Measurements from ENCODE around the gene GLIS1.

GLIS1 gene

GRCh38 chr1:53470155-53470554, 268.8 kb downstream of the GLIS1 start:
- TF ChIP-seq EZH2phosphoT487 (IDR thresholded peaks at IDR 0.05; ENCODE audit: low read length) (no peak), EZH2 (optimal IDR thresholded peaks at IDR 0.05; ENCODE audit: low read depth, low read length) (no peak)
- TF ChIP-seq, protein P1, sequence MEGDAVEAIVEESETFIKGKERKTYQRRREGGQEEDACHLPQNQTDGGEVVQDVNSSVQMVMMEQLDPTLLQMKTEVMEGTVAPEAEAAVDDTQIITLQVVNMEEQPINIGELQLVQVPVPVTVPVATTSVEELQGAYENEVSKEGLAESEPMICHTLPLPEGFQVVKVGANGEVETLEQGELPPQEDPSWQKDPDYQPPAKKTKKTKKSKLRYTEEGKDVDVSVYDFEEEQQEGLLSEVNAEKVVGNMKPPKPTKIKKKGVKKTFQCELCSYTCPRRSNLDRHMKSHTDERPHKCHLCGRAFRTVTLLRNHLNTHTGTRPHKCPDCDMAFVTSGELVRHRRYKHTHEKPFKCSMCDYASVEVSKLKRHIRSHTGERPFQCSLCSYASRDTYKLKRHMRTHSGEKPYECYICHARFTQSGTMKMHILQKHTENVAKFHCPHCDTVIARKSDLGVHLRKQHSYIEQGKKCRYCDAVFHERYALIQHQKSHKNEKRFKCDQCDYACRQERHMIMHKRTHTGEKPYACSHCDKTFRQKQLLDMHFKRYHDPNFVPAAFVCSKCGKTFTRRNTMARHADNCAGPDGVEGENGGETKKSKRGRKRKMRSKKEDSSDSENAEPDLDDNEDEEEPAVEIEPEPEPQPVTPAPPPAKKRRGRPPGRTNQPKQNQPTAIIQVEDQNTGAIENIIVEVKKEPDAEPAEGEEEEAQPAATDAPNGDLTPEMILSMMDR (IDR thresholded peaks at IDR 0.05; ENCODE audit: low read length) = no peak
- DNase-seq = no peak
- H4K20me1 ChIP-seq (ENCODE audit: insufficient read depth, low read length) = no peaks in the 10 kb centered on the region
- no peak overlapping the region for H2AFZ ChIP-seq (ENCODE audit: low read length)
- no peak overlapping the region for H3K27ac ChIP-seq (ENCODE audit: low read length)
- H3K4me3 ChIP-seq (ENCODE audit: low read length) = no peak overlapping the region
- no peak overlapping the region for H3K9ac ChIP-seq (ENCODE audit: low read length)
- no peak overlapping the region for H3K4me2 ChIP-seq (ENCODE audit: low read depth, low read length)
- no peaks in the 10 kb centered on the region for H3K4me1 ChIP-seq (ENCODE audit: low read length)
- 0 out of 2 replicates have a peak, but pooled peaks cover 2% of the 10 kb centered on the region for H3K27me3 ChIP-seq (replicated peaks; ENCODE audit: insufficient read depth, low read length)
- no peaks in the 10 kb centered on the region for H3K36me3 ChIP-seq (replicated peaks; ENCODE audit: insufficient read depth, low read length)
- H3K9me3 ChIP-seq (replicated peaks; ENCODE audit: insufficient read depth, low read length) = no peaks in the 10 kb centered on the region
- no peaks in the 10 kb centered on the region for H3F3A ChIP-seq (ENCODE audit: insufficient read depth, low read length)
- H3K79me2 ChIP-seq (ENCODE audit: low read length) = no peaks in the 10 kb centered on the region
- H3K9me2 ChIP-seq (replicated peaks; ENCODE audit: insufficient read depth, low read length) = no peaks in the 10 kb centered on the region

- no peaks in the 10 kb centered on the region for H3K36me3 ChIP-seq (replicated peaks; ENCODE audit: insufficient read depth, low read length)
- H3K27me3 ChIP-seq (replicated peaks; ENCODE audit: insufficient read depth, low read length) = no peaks in the 10 kb centered on the region
- DNase-seq = no peak
- H3K27ac ChIP-seq (ENCODE audit: low read length) = no peak overlapping the region
- H3K9ac ChIP-seq (ENCODE audit: low read length) = no peak overlapping the region
- no peak overlapping the region for H2AFZ ChIP-seq (ENCODE audit: low read length)
- no peaks in the 10 kb centered on the region for H3K9me3 ChIP-seq (replicated peaks; ENCODE audit: insufficient read depth, low read length)
- H4K20me1 ChIP-seq (ENCODE audit: insufficient read depth, low read length) = no peaks in the 10 kb centered on the region
- no peaks in the 10 kb centered on the region for H3K79me2 ChIP-seq (ENCODE audit: low read length)
- no peak overlapping the region for H3K4me3 ChIP-seq (ENCODE audit: low read length)
- TF ChIP-seq EZH2phosphoT487 (IDR thresholded peaks at IDR 0.05; ENCODE audit: low read length) = no peak
- TF ChIP-seq, protein P1 (IDR thresholded peaks at IDR 0.05; ENCODE audit: low read length) = no peak
- no peak for TF ChIP-seq EZH2 (optimal IDR thresholded peaks at IDR 0.05; ENCODE audit: low read depth, low read length)
- H3K4me1 ChIP-seq (ENCODE audit: low read length) = no peaks in the 10 kb centered on the region
- H3F3A ChIP-seq (ENCODE audit: insufficient read depth, low read length) = no peaks in the 10 kb centered on the region
- no peaks in the 10 kb centered on the region for H3K9me2 ChIP-seq (replicated peaks; ENCODE audit: insufficient read depth, low read length)
- H3K4me2 ChIP-seq (ENCODE audit: low read depth, low read length) = no peak overlapping the region
Observed at GRCh38 chr1:53469373-53469772, 269.6 kb downstream of the GLIS1 start.

GRCh38 chr1:53468374-53468773, 270.6 kb downstream of the GLIS1 start:
- Histone ChIP-seq H2AFZ (ENCODE audit: low read length) (no peak overlapping the region), H3K4me3 (ENCODE audit: low read length) (no peak overlapping the region), H3K27me3 (replicated peaks; ENCODE audit: insufficient read depth, low read length) (no peaks in the 10 kb centered on the region), H3K9me3 (replicated peaks; ENCODE audit: insufficient read depth, low read length) (no peaks in the 10 kb centered on the region), H3K36me3 (replicated peaks; ENCODE audit: insufficient read depth, low read length) (no peaks in the 10 kb centered on the region), H3K79me2 (ENCODE audit: low read length) (no peaks in the 10 kb centered on the region), H3K9me2 (replicated peaks; ENCODE audit: insufficient read depth, low read length) (no peaks in the 10 kb centered on the region), H3K4me1 (ENCODE audit: low read length) (no peaks in the 10 kb centered on the region), H4K20me1 (ENCODE audit: insufficient read depth, low read length) (no peaks in the 10 kb centered on the region), H3F3A (ENCODE audit: insufficient read depth, low read length) (no peaks in the 10 kb centered on the region), H3K9ac (ENCODE audit: low read length) (no peak overlapping the region), H3K27ac (ENCODE audit: low read length) (no peak overlapping the region), H3K4me2 (ENCODE audit: low read depth, low read length) (no peak overlapping the region)
- DNase-seq = no peak
- TF ChIP-seq EZH2 (optimal IDR thresholded peaks at IDR 0.05; ENCODE audit: low read depth, low read length) (no peak), EZH2phosphoT487 (IDR thresholded peaks at IDR 0.05; ENCODE audit: low read length) (no peak)
- TF ChIP-seq, protein P1 (IDR thresholded peaks at IDR 0.05; ENCODE audit: low read length) = no peak
